Body of pancreas (tissue), 4 donors: ENCODE measurements around the gene CACNA1F.

Experiments
- CTCF ChIP-seq, 7 experiments: fragments of 450-650 bp in 4 of 7; fragments of 200-600 bp in 3 of 7; sonication (generic) in 3 of 7; IDR thresholded peaks; one replicate each; pipeline ENCODE4 v1.5.1; 2016 to 2019; ENCODE audit warnings: antibody characterized with exemption in 7 of 7
- POLR2A ChIP-seq, 3 donors: fragments of 450-650 bp; IDR thresholded peaks; one replicate each; pipeline ENCODE4 v1.6.1; 2016; ENCODE audit warnings: antibody characterized with exemption in 3 of 3, mild to moderate bottlenecking in 2 of 3

DNA sequence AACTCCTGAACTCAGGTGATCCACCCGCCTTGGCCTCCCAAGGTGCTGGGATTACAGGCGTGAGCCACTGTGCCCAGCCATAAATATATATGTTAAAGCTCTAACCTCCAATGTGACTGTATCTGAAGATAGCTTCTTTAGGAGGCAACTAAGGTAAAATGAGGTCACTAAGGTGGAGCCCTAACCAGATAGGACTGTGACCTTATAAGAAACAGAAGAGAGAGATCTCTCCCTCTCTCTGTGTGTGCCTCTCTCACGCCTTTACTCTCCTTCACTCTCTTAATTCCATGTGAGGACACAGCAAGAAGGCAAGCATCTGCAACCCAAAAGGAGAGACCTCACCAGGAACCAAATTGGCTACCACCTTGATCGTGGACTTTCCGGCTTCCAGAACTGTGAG lies 71.5 kb downstream of the CACNA1F start:
- no peak for TF ChIP-seq CTCF (IDR thresholded peaks at IDR 0.05)
- no peak for TF ChIP-seq POLR2A (IDR thresholded peaks at IDR 0.05)
